Measurements from ENCODE around the gene LIN7A. TPM values are rescaled to one million over a fixed set of nuclear protein-coding genes. Genes with fewer than 3 reads are reported as not detected.

LIN7A gene
- total RNA-seq, 6 experiments from 2014 or later = 13.4 to 23.0 (median 20.2) TPM

GRCh38 chr12:80954857-80955520 lies 17.3 kb upstream of the LIN7A start:
- TF ChIP-seq CTCF (IDR thresholded peaks at IDR 0.05) (no peak), POLR2A (IDR thresholded peaks at IDR 0.05) (no peak)
- Histone ChIP-seq H3K9me3 (no peaks in the 10 kb centered on the region), H3K27me3 (no peaks in the 10 kb centered on the region), H3K4me1 (no peaks in the 10 kb centered on the region), H3K27ac (no peak overlapping the region), H3K4me3 (no peak overlapping the region), H3K36me3 (no peaks in the 10 kb centered on the region)
- ATAC-seq (no peak), DNase-seq (no peak)
- intact Hi-C loops (cut with DNase I) = no loop called here
- 40% methylated on average over 5 of the region's 5 CpGs for WGBS (ENCODE audit: insufficient coverage, low coverage, low lambda C conversion rate, missing lambda C conversion rate)

- TF ChIP-seq CTCF (IDR thresholded peaks at IDR 0.05) (no peak), POLR2A (IDR thresholded peaks at IDR 0.05) (no peak)
- ATAC-seq = no peak
These were observed 14.7 kb upstream of the LIN7A start for GRCh38 chr12:80952443-80952842.

GRCh38 chr12:80946591-80946990 lies 8.9 kb upstream of the LIN7A start:
- H3K27ac ChIP-seq = no peak overlapping the region
- ATAC-seq (peak; percentile 46 to 71 (median 62)), DNase-seq (no peak)
- H3K27me3 ChIP-seq = no peaks in the 10 kb centered on the region
- no peak overlapping the region for H3K4me3 ChIP-seq
- TF ChIP-seq POLR2A (IDR thresholded peaks at IDR 0.05) (no peak), CTCF (IDR thresholded peaks at IDR 0.05) (peak; percentile 45 to 47 (median 45))
- H3K9me3 ChIP-seq = no peaks in the 10 kb centered on the region
- intact Hi-C loops (cut with DNase I) = loop anchor here in 1 of 2 donors (10.0 kb wide), 1 partner anchor 112 kb away; no protein-coding TSS in a partner anchor
- H3K4me1 ChIP-seq = no peaks in the 10 kb centered on the region
- WGBS (ENCODE audit: insufficient coverage, low coverage, low lambda C conversion rate, missing lambda C conversion rate) = 24% methylated on average over 3 of the region's 3 CpGs
- no peaks in the 10 kb centered on the region for H3K36me3 ChIP-seq

More at GRCh38 chr12:80952443-80952842, 14.7 kb upstream of the LIN7A start:
- H3K36me3 ChIP-seq = no peaks in the 10 kb centered on the region
- DNase-seq = no peak
- no peaks in the 10 kb centered on the region for H3K27me3 ChIP-seq
- no peaks in the 10 kb centered on the region for H3K9me3 ChIP-seq
- no peak overlapping the region for H3K27ac ChIP-seq
- no peaks in the 10 kb centered on the region for H3K4me1 ChIP-seq
- H3K4me3 ChIP-seq = no peak overlapping the region
- intact Hi-C loops (cut with DNase I) = no loop called here

GRCh38 chr12:80943338-80943737 lies 5.6 kb upstream of the LIN7A start:
- peaks cover 0 to 23% (median 0%) of the 10 kb centered on the region in 4 donors for H3K4me1 ChIP-seq
- TF ChIP-seq CTCF (IDR thresholded peaks at IDR 0.05) (no peak), POLR2A (IDR thresholded peaks at IDR 0.05) (no peak)
- DNase-seq (no peak), ATAC-seq (no peak)
- H3K9me3 ChIP-seq = no peaks in the 10 kb centered on the region
- intact Hi-C loops (cut with DNase I) = loop anchor here in 1 of 2 donors (10.0 kb wide), 1 partner anchor 109 kb away; no protein-coding TSS in a partner anchor
- no peaks in the 10 kb centered on the region for H3K36me3 ChIP-seq
- H3K27me3 ChIP-seq = no peaks in the 10 kb centered on the region
- H3K27ac ChIP-seq = no peak overlapping the region
- H3K4me3 ChIP-seq = no peak overlapping the region
